ENCODE results near the gene RNF212B. TPM values are rescaled to one million over a fixed set of nuclear protein-coding genes. Genes with fewer than 3 reads are reported as not detected.
"Not testable (repeated sequence)": the region's sequence is repeated elsewhere in the genome, so short reads cannot be mapped to it uniquely, and the experiment has no call there.

The RNF212B gene
- total RNA-seq, 2 donors from 2014 or later = not detected

DNA sequence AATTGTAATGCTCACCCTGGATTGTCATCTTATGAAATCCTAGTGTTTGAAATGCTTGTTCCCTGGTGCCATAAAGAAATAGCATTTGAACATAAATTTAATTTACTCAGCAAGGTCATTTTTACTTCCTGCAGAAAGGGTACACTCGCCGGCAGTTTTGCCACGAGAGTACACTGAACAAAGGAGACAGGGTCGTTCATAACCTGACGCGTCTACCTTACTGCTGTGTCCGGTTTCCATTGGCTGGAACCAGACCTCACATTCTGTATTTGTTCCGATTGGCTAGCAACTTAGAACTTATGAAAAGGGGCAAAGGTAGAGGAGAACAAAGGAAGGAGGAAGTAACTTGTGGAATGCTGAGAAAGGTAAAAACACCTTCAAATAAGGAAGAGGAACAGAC, 23.1 kb downstream of the RNF212B start:
- not testable (repeated sequence) for H3K4me3 Mint-ChIP-seq; H3K9me3 Mint-ChIP-seq; H3K36me3 Mint-ChIP-seq (ENCODE audit: low read depth); H3K27ac Mint-ChIP-seq; H3K4me1 Mint-ChIP-seq; ATAC-seq (replicated peaks)
- peaks cover 33% of the 10 kb centered on the region for H3K27me3 Mint-ChIP-seq

DNA sequence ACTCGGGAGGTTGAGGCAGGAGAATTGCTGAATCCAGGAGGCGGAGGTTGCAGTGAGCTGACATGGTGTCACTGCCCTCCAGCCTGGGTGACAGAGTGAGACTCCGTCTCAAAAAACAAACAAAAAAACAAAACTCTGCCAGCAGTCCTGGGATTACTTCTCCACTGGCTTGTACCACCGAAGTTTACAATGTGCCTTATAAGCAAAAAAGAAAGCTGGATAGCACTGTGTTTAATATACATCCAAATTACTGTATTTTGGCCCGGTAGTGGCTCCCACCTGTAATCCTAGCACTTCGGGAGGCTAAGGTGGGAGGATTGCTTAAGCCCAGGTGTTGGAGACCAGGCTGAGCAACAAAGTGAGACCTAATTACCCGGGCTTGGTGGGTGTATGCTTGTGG, 31.5 kb downstream of the RNF212B start:
- no peak for ATAC-seq (replicated peaks)
- peaks cover 4% of the 10 kb centered on the region for H3K27me3 Mint-ChIP-seq
- no peaks in the 10 kb centered on the region for H3K36me3 Mint-ChIP-seq (ENCODE audit: low read depth)
- no peak overlapping the region for H3K27ac Mint-ChIP-seq
- H3K4me3 Mint-ChIP-seq = no peak overlapping the region
- H3K9me3 Mint-ChIP-seq = no peaks in the 10 kb centered on the region
- H3K4me1 Mint-ChIP-seq = no peaks in the 10 kb centered on the region

DNA sequence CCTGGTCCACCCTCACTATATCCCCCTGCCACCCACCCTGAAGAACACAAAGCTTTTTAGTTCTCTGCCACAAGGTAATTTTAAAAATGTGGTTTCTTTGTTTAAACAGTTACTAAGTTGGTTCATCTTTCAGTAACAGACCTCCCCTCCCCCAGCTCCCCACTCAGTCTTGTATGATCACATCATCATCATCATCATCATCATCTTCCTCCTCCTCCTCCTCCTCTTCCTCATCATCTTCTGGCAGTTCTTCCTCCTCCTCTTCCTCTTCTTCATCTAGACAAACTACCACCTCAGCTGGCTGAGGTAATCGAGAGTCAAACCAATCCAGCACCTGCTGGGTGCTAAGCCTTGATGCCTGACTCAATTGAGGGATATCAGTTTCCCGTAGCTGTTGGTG, 37.7 kb downstream of the RNF212B start:
- no peak overlapping the region for H3K4me3 Mint-ChIP-seq
- H3K4me1 Mint-ChIP-seq = no peaks in the 10 kb centered on the region
- H3K36me3 Mint-ChIP-seq (ENCODE audit: low read depth) = peaks cover 6% of the 10 kb centered on the region
- no peak for ATAC-seq (replicated peaks)
- no peak overlapping the region for H3K27ac Mint-ChIP-seq
- no peaks in the 10 kb centered on the region for H3K27me3 Mint-ChIP-seq
- no peaks in the 10 kb centered on the region for H3K9me3 Mint-ChIP-seq

DNA sequence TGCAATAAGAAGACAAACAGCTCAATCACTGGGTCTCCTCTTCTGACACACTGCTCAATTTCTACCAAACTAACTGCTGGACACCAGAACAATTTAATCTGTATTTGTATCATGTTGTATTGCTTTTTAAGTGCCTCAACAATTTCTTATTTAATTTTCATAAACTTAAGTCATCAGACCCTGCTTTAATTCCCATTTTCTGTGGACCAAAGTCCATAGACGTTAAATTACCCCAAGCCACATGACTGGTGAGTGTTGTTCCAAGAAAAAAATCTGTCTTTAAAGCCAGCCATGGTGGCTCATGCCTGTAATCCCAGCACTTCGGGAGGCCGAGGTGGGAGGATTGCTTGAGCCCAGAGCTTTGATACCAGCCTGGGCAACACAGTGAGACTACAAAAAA, 39.5 kb downstream of the RNF212B start:
- H3K36me3 Mint-ChIP-seq (ENCODE audit: low read depth) = peaks cover 6% of the 10 kb centered on the region
- no peak overlapping the region for H3K4me3 Mint-ChIP-seq
- H3K9me3 Mint-ChIP-seq = no peaks in the 10 kb centered on the region
- no peak for ATAC-seq (replicated peaks)
- no peaks in the 10 kb centered on the region for H3K27me3 Mint-ChIP-seq
- H3K27ac Mint-ChIP-seq = no peak overlapping the region
- no peaks in the 10 kb centered on the region for H3K4me1 Mint-ChIP-seq

DNA sequence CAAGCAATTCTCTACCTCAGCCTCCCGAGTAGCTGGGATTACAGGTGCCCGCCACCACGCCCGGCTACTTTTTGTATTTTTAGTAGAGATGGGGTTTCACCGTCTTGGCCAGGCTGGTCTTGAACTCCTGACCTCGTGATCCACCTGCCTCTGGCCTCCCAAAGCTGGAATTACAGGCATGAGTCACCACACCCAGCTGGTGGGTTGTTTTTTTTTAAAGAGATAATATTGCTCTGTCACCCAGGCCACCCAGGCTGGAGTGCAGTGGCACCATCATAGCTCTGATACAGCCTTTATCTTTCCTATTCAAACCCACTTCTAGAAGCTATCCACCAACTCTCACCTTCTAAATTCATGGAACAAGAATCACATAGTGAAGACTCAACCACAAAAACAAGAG, 40.2 kb downstream of the RNF212B start:
- H3K9me3 Mint-ChIP-seq; H3K4me1 Mint-ChIP-seq; ATAC-seq (replicated peaks); H3K27ac Mint-ChIP-seq; H3K36me3 Mint-ChIP-seq (ENCODE audit: low read depth); H3K4me3 Mint-ChIP-seq; H3K27me3 Mint-ChIP-seq: not testable (repeated sequence)

DNA sequence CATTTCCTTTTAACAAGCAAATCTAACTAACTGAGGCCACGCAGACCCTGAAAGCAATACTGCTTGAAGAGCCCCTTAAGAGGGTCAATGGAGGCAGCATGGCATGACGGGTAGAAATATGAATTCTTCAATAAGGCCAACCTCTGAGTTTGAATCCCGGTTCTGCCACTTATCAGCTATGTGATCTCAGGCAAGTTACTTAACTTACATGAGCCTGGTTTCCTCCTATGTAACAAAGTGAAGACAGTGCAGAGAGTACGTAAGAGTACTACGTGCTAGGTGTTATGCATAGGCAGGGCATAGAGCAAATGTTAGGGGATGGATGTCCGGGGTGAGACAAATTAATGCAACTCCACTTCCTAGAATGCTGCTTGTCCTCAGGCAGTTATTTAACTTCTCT, 43.5 kb downstream of the RNF212B start:
- no peak for ATAC-seq (replicated peaks)
- H3K4me1 Mint-ChIP-seq = no peaks in the 10 kb centered on the region
- H3K4me3 Mint-ChIP-seq = no peak overlapping the region
- no peaks in the 10 kb centered on the region for H3K27me3 Mint-ChIP-seq
- H3K27ac Mint-ChIP-seq = no peak overlapping the region
- peaks cover under 1% of the 10 kb centered on the region for H3K36me3 Mint-ChIP-seq (ENCODE audit: low read depth)
- no peaks in the 10 kb centered on the region for H3K9me3 Mint-ChIP-seq

DNA sequence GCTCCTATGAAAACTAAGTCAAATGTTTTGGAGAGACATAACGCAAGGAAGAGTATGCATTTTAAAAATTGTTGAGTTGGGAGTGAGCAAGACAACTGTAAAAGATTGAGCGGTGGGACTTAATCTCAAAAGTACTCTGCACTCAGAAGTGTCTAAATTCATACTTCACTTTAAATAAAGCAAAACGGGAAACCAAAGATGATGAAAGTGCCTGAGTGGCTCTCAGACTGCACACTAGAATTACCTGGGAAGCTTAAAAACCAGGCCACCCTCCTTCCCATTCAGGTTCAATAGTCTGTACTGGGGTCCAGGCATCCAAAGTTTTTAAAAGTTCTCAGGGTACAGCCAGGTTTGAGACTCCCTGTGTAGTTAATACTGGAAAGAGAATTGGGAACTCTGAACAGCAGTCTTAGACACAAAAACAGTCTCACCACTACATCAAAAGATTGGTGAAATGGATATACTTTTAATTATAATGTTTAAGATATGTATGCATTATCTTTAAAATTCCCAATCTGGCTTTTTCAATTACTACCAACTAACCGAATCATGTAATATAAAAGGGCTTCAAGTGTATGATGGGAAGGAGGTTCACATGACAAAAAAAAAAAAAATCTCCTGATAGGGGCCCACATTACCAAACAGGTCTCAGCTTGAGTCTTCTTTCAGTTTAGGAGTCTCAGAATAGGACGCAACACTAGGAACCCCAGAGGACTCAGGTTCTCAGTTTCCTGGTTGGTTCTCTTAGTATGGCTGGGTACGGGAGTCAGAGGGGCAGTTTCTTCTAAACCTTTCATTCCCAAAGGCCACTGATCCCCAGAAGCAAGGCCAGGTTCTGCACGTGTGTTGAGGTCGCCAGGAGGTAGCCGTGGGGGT, 47.2 kb downstream of the RNF212B start:
- Mint-ChIP-seq H3K9me3 (no peaks in the 10 kb centered on the region), H3K27me3 (no peaks in the 10 kb centered on the region), H3K36me3 (ENCODE audit: low read depth) (no peaks in the 10 kb centered on the region), H3K4me3 (peak overlapping the region; percentile 86), H3K27ac (peak overlapping the region; percentile 85), H3K4me1 (no peaks in the 10 kb centered on the region)
- no peak for ATAC-seq (replicated peaks)

DNA sequence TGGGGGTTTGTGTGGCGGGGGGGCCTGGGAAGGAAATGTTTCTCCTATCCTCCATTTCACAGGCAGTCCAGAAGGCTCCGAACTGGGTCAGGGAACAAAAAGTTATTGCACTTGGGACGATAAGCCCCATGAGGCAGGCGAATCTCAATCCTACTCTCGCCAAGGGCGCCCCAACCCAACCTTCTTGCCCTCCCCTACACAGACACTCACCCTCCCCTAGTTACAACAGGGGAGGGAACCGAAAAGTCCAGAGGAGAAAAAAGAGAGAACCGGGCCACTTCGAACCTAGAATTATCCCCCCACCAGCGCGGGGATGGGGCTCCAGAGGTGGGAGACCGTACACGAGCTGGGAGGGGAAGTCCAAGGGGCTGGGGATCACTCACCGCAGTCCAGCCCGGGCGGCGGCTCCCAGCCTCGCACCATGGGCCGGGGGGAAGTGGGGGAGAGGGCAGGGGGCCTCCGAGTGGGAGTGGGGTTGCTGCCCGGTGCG, 47.8 kb downstream of the RNF212B start:
- H3K36me3 Mint-ChIP-seq (ENCODE audit: low read depth) = no peaks in the 10 kb centered on the region
- no peaks in the 10 kb centered on the region for H3K27me3 Mint-ChIP-seq
- peak overlapping the region; percentile 86 for H3K4me3 Mint-ChIP-seq
- peak overlapping the region; percentile 85 for H3K27ac Mint-ChIP-seq
- H3K9me3 Mint-ChIP-seq = no peaks in the 10 kb centered on the region
- ATAC-seq (replicated peaks) = peak; percentile 43
- no peaks in the 10 kb centered on the region for H3K4me1 Mint-ChIP-seq

DNA sequence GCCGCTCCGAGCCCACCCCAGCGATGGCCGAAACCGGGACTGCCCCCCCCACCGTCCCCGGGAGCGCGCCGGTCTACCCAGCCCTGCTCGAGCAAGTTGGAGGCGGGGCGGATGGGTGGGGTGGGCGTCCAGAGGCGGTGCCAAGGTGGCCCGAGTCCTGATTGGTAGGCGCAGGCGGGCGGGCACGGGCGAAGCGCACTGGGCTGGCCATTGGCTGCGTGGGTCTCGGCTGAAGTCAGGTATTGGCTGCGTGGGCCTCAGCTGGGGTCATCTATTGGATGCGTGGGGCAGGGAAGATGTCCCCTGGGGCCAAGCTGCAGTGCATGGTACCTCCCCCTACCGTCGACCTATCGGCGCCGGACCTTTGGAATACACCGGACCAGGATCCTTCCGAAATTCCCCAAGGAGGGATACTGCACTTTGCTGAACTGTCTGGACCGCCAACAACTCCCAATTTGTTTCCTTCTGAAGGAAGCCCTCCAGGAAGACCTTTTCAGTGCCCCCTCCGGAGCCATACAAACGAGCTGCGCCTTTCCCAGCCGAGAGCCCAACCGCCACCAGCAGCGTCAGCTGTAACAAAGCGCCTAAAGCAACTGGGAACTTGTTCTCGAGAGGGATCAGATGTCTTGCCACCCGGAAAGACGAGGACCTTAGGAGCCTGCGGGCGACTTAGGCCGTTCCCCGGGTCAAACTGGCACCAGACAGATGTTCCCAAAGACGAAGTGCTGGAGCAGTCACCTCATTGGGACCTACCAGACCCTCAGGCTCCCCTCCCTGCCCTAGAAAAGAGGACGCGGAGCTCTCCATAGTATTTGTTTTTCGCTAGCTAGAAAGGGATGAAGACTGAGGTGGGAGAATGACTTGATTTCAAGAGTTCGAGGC, 48.5 kb downstream of the RNF212B start, which contains the start of gene HOMEZ:
Gene HOMEZ, minus strand, starts transcription at position 113 of the 882 bp plus-strand sequence. CDS start 180 bp downstream, outside the sequence.
- Mint-ChIP-seq H3K27ac (peak within 1 kb of the TSS; percentile 85), H3K4me1 (no peaks in the 10 kb centered on the region), H3K4me3 (peak within 1 kb of the TSS; percentile 86), H3K9me3 (no peaks in the 10 kb centered on the region), H3K36me3 (ENCODE audit: low read depth) (no peaks in the 10 kb centered on the region), H3K27me3 (no peaks in the 10 kb centered on the region)
- ATAC-seq (replicated peaks) = peak; percentile 98

DNA sequence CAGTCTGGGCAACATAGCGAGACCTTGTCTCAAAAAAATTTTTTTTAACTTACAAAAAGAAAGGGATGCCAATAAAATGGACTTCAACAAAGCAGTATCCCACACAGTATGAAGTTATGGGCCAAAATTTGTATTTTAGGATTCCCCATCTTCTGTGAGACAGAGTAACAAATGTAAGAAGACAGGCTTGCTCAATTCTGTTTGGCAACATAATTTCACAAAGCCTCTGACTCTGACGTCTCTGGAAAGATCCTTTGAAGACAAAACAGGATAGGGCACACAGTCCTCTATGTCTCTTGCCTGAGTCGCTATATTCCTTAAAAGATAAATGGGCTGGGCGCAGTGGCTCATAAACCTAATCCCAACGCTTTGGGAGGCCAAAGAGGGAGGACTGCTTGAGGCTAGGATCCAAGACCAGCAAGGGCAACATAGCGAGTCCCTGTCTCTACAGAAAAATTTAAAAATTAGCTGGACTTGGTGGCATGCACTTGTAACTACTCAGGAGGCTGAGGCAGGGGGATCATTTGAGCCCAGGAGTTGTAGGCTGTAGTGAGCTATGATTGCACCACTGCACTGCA, 49.3 kb downstream of the RNF212B start:
- Mint-ChIP-seq H3K4me3 (peak overlapping the region; percentile 86), H3K9me3 (no peaks in the 10 kb centered on the region), H3K27ac (peak overlapping the region; percentile 85), H3K27me3 (no peaks in the 10 kb centered on the region), H3K4me1 (no peaks in the 10 kb centered on the region), H3K36me3 (ENCODE audit: low read depth) (peaks cover 4% of the 10 kb centered on the region)
- ATAC-seq (replicated peaks) = no peak

DNA sequence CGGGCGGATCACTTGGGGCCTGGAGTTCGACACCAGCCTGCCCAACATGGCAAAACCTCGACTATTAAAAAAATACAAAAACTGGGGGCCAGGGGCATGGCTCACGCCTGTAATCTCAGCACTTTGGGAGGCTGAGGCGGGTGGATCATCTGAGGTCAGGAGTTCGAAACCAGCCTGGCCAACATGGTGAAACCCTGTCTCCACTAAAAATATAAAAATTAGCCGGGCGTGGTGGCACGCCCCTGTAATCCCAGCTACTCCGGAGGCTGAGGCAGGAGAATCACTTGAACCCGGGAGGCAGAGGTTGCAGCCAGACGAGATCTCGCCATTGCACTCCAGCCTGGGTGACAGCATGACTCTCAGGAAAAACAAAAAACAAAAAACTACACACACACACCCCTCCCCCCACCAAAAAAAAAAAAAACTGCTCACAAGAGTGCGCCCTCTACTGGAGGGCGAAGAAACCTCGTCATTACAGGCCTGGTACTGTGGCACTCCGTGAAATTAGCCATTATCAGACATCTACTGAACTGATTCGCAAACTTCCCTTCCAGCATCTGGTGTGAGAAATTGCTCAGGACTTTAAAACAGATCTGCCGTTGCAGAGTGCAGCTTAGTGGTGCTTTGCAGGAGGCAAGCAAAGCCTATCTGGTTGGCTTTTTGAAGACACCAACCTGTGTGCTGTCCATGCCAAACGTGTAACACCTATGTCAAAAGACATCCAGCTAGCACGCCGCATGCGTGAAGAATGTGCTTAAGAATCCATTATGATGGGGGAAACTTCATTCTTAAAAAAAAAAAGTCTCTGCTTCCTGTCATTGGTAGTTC, 57.2 kb downstream of the RNF212B start:
- Mint-ChIP-seq H3K4me3 (peak overlapping the region; percentile 19), H3K9me3 (no peaks in the 10 kb centered on the region), H3K27ac (peak overlapping the region; percentile 38), H3K36me3 (ENCODE audit: low read depth) (peaks cover 53% of the 10 kb centered on the region), H3K4me1 (peaks cover 5% of the 10 kb centered on the region), H3K27me3 (no peaks in the 10 kb centered on the region)
- ATAC-seq (replicated peaks) = peak; percentile 87

DNA sequence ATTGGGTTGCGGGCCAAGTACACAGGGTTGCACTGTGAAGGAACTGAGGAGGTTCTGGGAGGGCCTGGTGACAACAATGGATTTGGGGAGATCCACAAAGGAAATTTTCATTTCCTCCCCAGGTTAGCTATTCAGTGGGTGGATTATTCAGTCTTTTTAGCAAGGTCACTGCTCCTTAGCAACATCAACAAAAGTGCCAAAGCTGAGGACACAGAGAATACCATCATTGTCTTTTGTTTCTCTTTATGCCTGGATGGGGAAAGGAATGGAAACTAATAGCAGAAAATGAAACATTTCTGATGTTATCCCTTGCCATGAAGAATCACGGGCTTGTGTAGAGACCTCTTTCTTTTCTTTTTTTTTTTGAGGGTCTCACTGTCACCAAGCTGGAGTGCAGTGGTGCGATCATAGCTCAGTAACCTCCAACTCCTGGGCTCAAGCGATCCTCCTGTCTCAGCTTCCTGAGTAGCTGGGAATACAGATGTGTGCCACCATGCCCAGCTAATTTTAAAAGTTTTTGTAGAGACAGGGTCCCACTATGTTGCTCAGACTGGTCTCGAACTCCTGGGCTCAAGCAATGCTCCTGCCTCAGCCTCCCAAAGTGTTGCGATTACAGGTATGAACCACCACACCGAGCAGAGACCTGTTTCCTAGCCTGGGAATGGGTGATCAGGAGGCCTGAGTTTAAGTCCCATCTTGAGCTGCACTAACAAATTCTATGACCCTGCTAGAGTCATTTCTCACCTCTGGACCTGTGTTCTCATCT, 58.5 kb downstream of the RNF212B start:
- ATAC-seq (replicated peaks) = no peak
- H3K27me3 Mint-ChIP-seq = no peaks in the 10 kb centered on the region
- H3K36me3 Mint-ChIP-seq (ENCODE audit: low read depth) = peaks cover 66% of the 10 kb centered on the region
- H3K4me1 Mint-ChIP-seq = peaks cover 5% of the 10 kb centered on the region
- no peak overlapping the region for H3K4me3 Mint-ChIP-seq
- peak overlapping the region; percentile 38 for H3K27ac Mint-ChIP-seq
- no peaks in the 10 kb centered on the region for H3K9me3 Mint-ChIP-seq

DNA sequence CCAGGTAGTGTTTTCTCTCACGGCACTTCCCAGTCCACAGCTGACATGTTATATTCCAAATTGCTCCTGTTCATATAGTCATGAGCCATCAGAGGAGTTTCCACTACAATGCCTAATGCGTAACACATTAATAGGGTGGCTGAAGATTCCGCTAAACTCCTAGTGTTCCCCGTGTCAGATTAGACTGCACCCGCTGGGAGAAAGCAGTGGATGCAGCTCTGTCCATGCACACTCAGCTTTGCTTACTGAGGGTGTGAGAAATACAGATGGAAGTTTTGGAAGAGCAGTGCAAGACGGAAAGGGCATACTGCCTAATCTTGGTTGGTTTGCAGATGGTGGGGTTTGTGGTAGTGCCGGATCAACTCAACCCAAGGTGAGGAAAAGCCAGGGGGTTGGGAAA, 59.4 kb downstream of the RNF212B start:
- H3K27me3 Mint-ChIP-seq = no peaks in the 10 kb centered on the region
- peaks cover 5% of the 10 kb centered on the region for H3K4me1 Mint-ChIP-seq
- ATAC-seq (replicated peaks) = no peak
- H3K27ac Mint-ChIP-seq = peak overlapping the region; percentile 38
- H3K36me3 Mint-ChIP-seq (ENCODE audit: low read depth) = peaks cover 67% of the 10 kb centered on the region
- H3K4me3 Mint-ChIP-seq = no peak overlapping the region
- H3K9me3 Mint-ChIP-seq = no peaks in the 10 kb centered on the region
